PFSK-1 (cell line): ENCODE data around the gene RPRD2.

Source experiments
- POLR2AphosphoS5 ChIP-seq: IDR thresholded peaks from 2 replicates; pipeline ENCODE4 v1.6.1; 2012; ENCODE audit warnings: low read depth, mild to moderate bottlenecking, control low read depth, low read length, moderate library complexity
- SIN3A ChIP-seq: IDR thresholded peaks from 2 replicates; pipeline ENCODE4 v1.6.1; 2012; ENCODE audit warnings: mild to moderate bottlenecking, low read length, moderate library complexity, borderline replicate concordance; ENCODE audit not compliant: insufficient read depth
- TAF1 ChIP-seq: IDR thresholded peaks from 2 replicates; pipeline ENCODE4 v1.6.1; 2012; ENCODE audit warnings: low read length, control low read depth, borderline replicate concordance; ENCODE audit not compliant: insufficient read depth
- TF ChIP-seq, protein P1 (sequence below), 2 experiments: IDR thresholded peaks; 2 replicates each; pipeline versions ENCODE4 v1.6.1 to v1.8.0; 2011 to 2012; ENCODE audit warnings: low read depth in 2 of 2, low read length in 2 of 2, control low read depth in 1 of 2, inconsistent platforms in 1 of 2, mild to moderate bottlenecking in 1 of 2, moderate library complexity in 1 of 2; ENCODE audit not compliant: insufficient read depth in 1 of 2

DNA sequence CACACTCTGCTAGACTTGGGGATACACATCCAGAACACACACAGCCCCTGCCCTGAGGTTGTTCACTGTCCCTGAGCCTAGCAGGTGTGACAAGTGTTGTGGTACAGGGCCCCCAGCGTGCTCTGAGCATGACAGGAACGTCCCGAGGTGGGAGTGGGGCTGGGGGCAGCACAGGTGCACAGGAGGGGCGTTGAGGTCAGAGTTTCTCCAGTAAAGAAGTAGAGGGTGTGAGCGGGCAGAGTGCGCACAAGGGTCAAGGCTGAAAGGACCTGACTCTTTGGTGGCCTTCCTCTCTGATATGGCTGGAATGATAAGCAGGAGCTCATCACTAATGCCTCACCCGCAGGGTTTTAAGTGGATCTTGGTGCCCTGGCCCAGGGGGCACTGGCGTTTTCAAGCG, 150.3 kb downstream of the RPRD2 start:
- TF ChIP-seq, protein P1, sequence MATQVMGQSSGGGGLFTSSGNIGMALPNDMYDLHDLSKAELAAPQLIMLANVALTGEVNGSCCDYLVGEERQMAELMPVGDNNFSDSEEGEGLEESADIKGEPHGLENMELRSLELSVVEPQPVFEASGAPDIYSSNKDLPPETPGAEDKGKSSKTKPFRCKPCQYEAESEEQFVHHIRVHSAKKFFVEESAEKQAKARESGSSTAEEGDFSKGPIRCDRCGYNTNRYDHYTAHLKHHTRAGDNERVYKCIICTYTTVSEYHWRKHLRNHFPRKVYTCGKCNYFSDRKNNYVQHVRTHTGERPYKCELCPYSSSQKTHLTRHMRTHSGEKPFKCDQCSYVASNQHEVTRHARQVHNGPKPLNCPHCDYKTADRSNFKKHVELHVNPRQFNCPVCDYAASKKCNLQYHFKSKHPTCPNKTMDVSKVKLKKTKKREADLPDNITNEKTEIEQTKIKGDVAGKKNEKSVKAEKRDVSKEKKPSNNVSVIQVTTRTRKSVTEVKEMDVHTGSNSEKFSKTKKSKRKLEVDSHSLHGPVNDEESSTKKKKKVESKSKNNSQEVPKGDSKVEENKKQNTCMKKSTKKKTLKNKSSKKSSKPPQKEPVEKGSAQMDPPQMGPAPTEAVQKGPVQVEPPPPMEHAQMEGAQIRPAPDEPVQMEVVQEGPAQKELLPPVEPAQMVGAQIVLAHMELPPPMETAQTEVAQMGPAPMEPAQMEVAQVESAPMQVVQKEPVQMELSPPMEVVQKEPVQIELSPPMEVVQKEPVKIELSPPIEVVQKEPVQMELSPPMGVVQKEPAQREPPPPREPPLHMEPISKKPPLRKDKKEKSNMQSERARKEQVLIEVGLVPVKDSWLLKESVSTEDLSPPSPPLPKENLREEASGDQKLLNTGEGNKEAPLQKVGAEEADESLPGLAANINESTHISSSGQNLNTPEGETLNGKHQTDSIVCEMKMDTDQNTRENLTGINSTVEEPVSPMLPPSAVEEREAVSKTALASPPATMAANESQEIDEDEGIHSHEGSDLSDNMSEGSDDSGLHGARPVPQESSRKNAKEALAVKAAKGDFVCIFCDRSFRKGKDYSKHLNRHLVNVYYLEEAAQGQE (IDR thresholded peaks at IDR 0.05; ENCODE audit: insufficient read depth in 1 of 2, low read depth in 2 of 2, low read length in 2 of 2): no peak
- no peak for TF ChIP-seq POLR2AphosphoS5
- TF ChIP-seq TAF1: no peak
- TF ChIP-seq SIN3A: no peak
